Mesodermal cell (in vitro differentiated cells): Measurements from ENCODE around the gene CKS2. TPM values are rescaled to one million over a fixed set of nuclear protein-coding genes. Genes with fewer than 3 reads are reported as not detected.
"Not testable (repeated sequence)": the region's sequence is repeated elsewhere in the genome, so short reads cannot be mapped to it uniquely, and the experiment has no call there.

Experiments used
- H3K27ac ChIP-seq: 2 replicates; pipeline ENCODE4 v1.7.0; 2013; ENCODE audit warnings: mild to moderate bottlenecking, low read depth, low read length, moderate library complexity; ENCODE audit not compliant: severe bottlenecking
- H3K36me3 ChIP-seq: 2 replicates; pipeline ENCODE4 v1.7.1; 2013; ENCODE audit warnings: mild to moderate bottlenecking, low read length, moderate library complexity; ENCODE audit not compliant: control insufficient read depth, insufficient read depth
- H3K4me1 ChIP-seq: one replicate; pipeline ENCODE4 v1.7.1; 2013; ENCODE audit warnings: mild to moderate bottlenecking, low read length; ENCODE audit not compliant: insufficient read depth, control insufficient read depth, poor library complexity, severe bottlenecking
- H3K4me3 ChIP-seq: 2 replicates; pipeline ENCODE4 v1.7.0; 2013; ENCODE audit warnings: low read length, control low read depth, mild to moderate bottlenecking; ENCODE audit not compliant: insufficient read depth, poor library complexity, severe bottlenecking; ENCODE audit errors: extremely low read depth
- H3K9me3 ChIP-seq: 2 replicates; pipeline ENCODE4 v1.7.1; 2013; ENCODE audit warnings: mild to moderate bottlenecking, low read length, moderate library complexity; ENCODE audit not compliant: control insufficient read depth
- WGBS, 2 experiments: methylation state at CpG; one replicate each; pipeline ENCODE4 v1.1.5; 2013; ENCODE audit warnings: missing lambda C conversion rate in 2 of 2; ENCODE audit not compliant: insufficient coverage in 2 of 2; 5-methylcytosine and 5-hydroxymethylcytosine counted together
- polyA plus RNA-seq, 2 experiments: library from polyadenylated mRNA; stranded (reverse); fragments of 50-300 nt; gene quantifications; one replicate each; pipeline ENCODE4 v1.2.3, GENCODE V29; 2013

Gene CKS2
- 278 TPM for polyA plus RNA-seq (2013, experiment 1 of 2)
- polyA plus RNA-seq (2013, experiment 2 of 2), result 296 TPM

- Histone ChIP-seq H3K27ac (peak within 1 kb of the TSS; percentile 99), H3K4me1 (peaks cover 4% of the 10 kb centered on the region), H3K4me3 (peak within 1 kb of the TSS; percentile 83), H3K9me3 (no peaks in the 10 kb centered on the region), H3K36me3 (peaks cover 19% of the 10 kb centered on the region)
- WGBS, 2 experiments, result 0% methylated on average over 64 to 78 of the region's 86 CpGs
These were observed at the start of gene CKS2 for GRCh38 chr9:89310475-89311345. TSS of gene CKS2 (plus strand) at chr9:89311195. CDS start at chr9:89311293, 98 bp downstream.

- Histone ChIP-seq H3K27ac (no peak overlapping the region), H3K9me3 (peaks cover 6% of the 10 kb centered on the region), H3K4me3 (no peak overlapping the region), H3K4me1 (no peaks in the 10 kb centered on the region), H3K36me3 (no peaks in the 10 kb centered on the region)
- no CpG with 5 or more reads among the region's 3 CpGs for WGBS, 2 experiments
These were observed 37.3 kb upstream of the CKS2 start for GRCh38 chr9:89273528-89274279.

GRCh38 chr9:89274838-89275237 lies 36.2 kb upstream of the CKS2 start:
- Histone ChIP-seq H3K4me3 (no peak overlapping the region), H3K4me1 (no peaks in the 10 kb centered on the region)

DNA sequence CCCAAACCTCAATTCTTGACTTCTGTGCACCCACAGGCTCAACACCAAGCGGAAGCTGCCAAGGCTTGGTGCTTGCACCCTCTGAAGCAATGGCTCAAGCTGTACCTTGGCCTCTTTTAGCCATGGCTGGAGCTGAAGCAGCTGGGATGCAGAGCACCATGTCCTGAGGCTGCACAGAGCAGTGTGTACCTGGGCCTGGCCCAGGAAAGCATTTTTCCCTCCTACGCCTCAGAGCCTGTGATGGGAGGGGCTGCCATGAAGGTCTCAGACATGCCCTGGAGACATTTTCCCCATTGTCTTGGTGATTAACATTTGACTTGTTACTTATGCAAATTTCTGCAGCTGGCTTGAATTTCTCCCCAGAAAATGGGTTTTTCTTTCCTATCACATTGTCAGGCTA lies 35.0 kb upstream of the CKS2 start:
- H3K27ac ChIP-seq, H3K9me3 ChIP-seq, H3K4me1 ChIP-seq, H3K36me3 ChIP-seq, H3K4me3 ChIP-seq: not testable (repeated sequence)
- whole genome bisulfite sequencing, 2 experiments, result 88 to 100% methylated on average over 1 of the region's 2 CpGs

More at GRCh38 chr9:89274838-89275237, 36.2 kb upstream of the CKS2 start:
- Histone ChIP-seq H3K9me3 (peaks cover 6% of the 10 kb centered on the region), H3K27ac (no peak overlapping the region), H3K36me3 (no peaks in the 10 kb centered on the region)
- 60 to 62% methylated on average over 1 to 3 of the region's 5 CpGs for WGBS, 2 experiments

DNA sequence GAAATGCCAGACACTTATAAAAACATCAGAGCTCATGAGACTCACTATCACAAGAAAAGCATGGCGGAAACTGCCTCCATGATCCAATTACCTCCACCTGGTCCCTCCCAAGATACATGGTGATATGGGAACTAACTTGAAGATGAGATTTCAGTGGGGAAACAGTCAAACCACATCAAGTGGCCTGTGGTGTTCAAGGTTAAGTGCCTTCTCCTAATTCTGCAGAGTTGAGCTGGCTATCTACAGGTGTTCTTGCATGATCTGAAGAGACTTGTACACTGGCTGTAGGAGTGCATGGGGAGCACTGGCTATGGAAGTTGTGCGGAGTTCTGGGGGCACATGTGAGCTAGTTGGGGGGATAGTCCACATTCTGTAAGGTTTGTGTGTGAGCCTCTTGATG lies 34.0 kb upstream of the CKS2 start:
- 100% methylated on average over 1 of the region's 2 CpGs for WGBS, 2 experiments
- H3K36me3 ChIP-seq, result no peaks in the 10 kb centered on the region
- H3K4me3 ChIP-seq, result no peak overlapping the region
- no peaks in the 10 kb centered on the region for H3K4me1 ChIP-seq
- H3K9me3 ChIP-seq, result peaks cover 6% of the 10 kb centered on the region
- no peak overlapping the region for H3K27ac ChIP-seq

DNA sequence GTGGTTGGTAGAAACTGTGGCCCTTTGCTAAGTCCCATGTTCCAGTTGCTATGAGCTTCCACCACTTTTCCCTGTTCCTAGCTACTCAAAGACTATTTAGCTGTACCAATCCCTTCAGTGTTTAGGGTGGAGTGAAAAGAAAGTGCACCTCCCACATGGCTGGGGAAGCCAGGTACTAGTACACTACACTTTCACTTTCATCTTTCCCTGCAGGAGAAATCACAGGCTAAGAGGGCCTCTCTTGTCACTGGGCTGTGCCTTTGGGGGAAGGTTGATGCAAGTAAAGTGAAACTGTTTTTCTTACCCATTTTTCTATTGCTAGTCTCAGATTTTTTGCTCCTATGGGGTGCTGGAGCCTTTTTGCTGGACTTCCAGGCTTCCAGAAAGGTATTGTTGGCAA lies 33.5 kb upstream of the CKS2 start:
- no peak overlapping the region for H3K27ac ChIP-seq
- no peaks in the 10 kb centered on the region for H3K4me1 ChIP-seq
- no peak overlapping the region for H3K4me3 ChIP-seq
- H3K9me3 ChIP-seq, result peaks cover 6% of the 10 kb centered on the region
- no peaks in the 10 kb centered on the region for H3K36me3 ChIP-seq

DNA sequence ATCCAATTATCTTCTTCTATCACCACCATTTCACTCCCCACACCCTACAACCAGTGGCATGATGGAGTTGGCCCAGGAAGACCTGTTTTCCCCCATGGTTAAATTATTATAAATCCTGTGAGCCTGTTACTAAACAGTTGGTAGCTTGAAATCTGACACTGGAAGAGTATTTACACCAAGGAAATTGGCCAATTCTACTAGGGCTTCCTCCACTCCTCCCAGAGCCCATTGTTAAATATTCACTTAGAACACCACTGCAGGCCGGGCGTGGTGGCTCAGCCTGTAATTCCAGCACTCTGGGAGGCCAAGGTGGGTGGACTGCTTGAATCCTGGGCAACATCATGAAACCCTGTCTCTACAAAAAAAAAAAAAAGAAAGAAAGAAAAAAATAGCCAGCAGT lies 32.4 kb upstream of the CKS2 start:
- WGBS, 2 experiments, result 100% methylated on average over 2 of the region's 2 CpGs; no CpG with 5 or more reads in 1 of the 2 experiments
- H3K9me3 ChIP-seq, result peaks cover 6% of the 10 kb centered on the region

GRCh38 chr9:89278997-89279739 lies 31.8 kb upstream of the CKS2 start:
- 69 to 70% methylated on average over 2 of the region's 5 CpGs for WGBS, 2 experiments
- Histone ChIP-seq H3K36me3 (no peaks in the 10 kb centered on the region), H3K27ac (no peak overlapping the region), H3K9me3 (peaks cover 5% of the 10 kb centered on the region), H3K4me1 (no peaks in the 10 kb centered on the region), H3K4me3 (no peak overlapping the region)

More for the DNA sequence above, 32.4 kb upstream of the CKS2 start:
- Histone ChIP-seq H3K4me3 (no peak overlapping the region), H3K36me3 (no peaks in the 10 kb centered on the region), H3K27ac (no peak overlapping the region), H3K4me1 (no peaks in the 10 kb centered on the region)

DNA sequence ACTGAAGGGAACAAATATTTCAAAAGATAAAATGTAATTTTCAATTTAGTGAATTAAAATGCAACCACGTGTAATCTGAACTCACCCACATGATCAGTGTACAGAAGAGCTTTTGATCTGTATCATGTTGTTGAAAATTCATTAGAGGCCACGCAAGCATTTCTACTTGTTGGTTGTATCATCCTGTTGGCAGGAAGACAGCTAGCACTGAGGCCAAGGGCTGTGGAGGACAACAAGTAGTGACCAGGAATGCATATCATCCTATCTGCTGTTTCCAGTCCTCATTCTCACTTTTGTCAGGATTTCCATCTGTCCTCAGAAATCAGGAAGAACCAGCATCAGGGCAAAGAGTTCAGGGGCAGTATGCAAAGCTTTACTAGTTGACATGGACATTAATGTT lies 29.9 kb upstream of the CKS2 start:
- Histone ChIP-seq H3K4me1 (no peaks in the 10 kb centered on the region), H3K4me3 (no peak overlapping the region), H3K36me3 (no peaks in the 10 kb centered on the region), H3K9me3 (no peaks in the 10 kb centered on the region), H3K27ac (no peak overlapping the region)
- 83 to 91% methylated on average over 1 of the region's 2 CpGs for whole genome bisulfite sequencing, 2 experiments

DNA sequence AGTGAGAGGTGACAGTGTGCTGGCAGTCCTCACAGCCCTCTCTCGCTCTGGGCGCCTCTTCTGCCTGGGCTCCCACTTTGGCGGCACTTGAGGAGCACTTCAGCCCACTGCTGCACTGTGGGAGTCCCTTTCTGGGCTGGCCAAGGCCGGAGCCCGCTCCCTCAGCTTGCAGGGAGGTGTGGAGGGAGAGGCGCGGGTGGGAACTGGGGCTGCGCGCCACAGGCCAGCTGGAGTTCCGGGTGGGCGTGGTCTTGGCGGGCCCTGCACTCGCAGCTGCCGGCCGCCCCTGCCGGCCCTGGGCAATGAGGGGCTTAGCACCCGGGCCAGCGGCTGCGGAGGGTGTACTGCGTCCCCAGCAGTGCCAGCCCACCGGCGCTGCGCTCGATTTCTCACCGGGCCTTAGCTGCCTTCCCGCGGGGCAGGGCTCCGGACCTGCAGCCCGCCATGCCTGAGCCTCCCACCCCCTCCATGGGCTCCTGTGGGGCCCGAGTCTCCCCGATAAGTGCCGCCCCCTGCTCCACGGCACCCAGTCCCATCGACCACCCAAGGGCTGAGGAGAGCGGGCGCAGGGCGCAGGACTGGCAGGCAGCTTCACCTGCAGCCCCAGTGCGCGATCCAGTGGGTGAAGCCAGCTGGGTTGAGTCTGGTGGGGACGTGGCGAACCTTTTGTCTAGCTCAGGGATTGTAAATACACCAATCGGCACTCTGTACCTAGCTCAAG lies 28.6 kb upstream of the CKS2 start:
- H3K4me3 ChIP-seq, H3K9me3 ChIP-seq, H3K27ac ChIP-seq, H3K4me1 ChIP-seq, H3K36me3 ChIP-seq: not testable (repeated sequence)
- 94 to 95% methylated on average over 24 to 31 of the region's 42 CpGs for WGBS, 2 experiments
